AG04449 (cell line): ENCODE data around the gene TNFAIP2.
A peak's percentile ranks its signal among the peaks of the same experiment; 100 is the strongest.

Experiments
- CTCF ChIA-PET: fragments of 350-600 bp; formaldehyde crosslinking; extraction: SDS; loops from one replicate; lab custom pipeline; 2021; ENCODE audit warnings: antibody characterized with exemption; lab: Yijun Ruan, JAX
- POLR2A ChIA-PET: fragments of 400-600, 350-600 bp; formaldehyde crosslinking; extraction: SDS; loops from one replicate; lab custom pipeline; 2020; ENCODE audit warnings: antibody characterized with exemption, inconsistent platforms; lab: Yijun Ruan, JAX
- DNase-seq: peaks from one replicate; pipeline ENCODE4 v3.0.0-alpha.2; 2010; ENCODE audit warnings: low read depth, low spot score
- H3K4me3 ChIP-seq: 2 replicates; pipeline ENCODE4 v1.5.1; 2011; ENCODE audit warnings: low read depth, mild to moderate bottlenecking, control low read depth, low read length
- TF ChIP-seq, protein P1 (sequence below): IDR thresholded peaks from one replicate; pipeline ENCODE4 v1.5.1; 2011; ENCODE audit warnings: mild to moderate bottlenecking, moderate library complexity, low read length, control low read depth, inconsistent platforms; ENCODE audit not compliant: insufficient read depth; ENCODE audit errors: missing control alignments

Gene TNFAIP2

DNA sequence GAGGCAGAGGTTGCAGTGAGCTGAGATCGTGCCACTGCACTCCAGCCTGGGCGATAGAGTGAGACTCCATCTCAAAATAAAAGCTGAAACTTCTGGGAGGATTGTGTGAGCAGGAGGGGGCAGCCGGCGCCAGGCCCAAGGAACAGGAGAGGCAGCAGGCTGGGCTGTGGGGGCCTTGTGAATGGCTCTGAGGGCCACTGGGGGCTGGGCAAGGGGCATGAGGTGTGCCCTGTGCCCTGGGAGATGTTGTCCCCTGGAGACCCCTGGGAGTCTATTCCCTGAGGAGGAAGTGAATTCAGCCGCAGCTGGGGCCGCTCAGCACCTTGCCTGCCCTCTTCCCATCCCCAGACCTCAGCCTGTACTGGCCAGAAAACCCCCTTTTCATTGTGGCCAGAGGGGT, 34.3 kb upstream of the TNFAIP2 start:
- POLR2A ChIA-PET, result no interaction called here
- CTCF ChIA-PET, result no interaction called here
- DNase-seq, result no peak
- TF ChIP-seq, protein P1, sequence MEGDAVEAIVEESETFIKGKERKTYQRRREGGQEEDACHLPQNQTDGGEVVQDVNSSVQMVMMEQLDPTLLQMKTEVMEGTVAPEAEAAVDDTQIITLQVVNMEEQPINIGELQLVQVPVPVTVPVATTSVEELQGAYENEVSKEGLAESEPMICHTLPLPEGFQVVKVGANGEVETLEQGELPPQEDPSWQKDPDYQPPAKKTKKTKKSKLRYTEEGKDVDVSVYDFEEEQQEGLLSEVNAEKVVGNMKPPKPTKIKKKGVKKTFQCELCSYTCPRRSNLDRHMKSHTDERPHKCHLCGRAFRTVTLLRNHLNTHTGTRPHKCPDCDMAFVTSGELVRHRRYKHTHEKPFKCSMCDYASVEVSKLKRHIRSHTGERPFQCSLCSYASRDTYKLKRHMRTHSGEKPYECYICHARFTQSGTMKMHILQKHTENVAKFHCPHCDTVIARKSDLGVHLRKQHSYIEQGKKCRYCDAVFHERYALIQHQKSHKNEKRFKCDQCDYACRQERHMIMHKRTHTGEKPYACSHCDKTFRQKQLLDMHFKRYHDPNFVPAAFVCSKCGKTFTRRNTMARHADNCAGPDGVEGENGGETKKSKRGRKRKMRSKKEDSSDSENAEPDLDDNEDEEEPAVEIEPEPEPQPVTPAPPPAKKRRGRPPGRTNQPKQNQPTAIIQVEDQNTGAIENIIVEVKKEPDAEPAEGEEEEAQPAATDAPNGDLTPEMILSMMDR, result no peak
- no peak overlapping the region for H3K4me3 ChIP-seq

DNA sequence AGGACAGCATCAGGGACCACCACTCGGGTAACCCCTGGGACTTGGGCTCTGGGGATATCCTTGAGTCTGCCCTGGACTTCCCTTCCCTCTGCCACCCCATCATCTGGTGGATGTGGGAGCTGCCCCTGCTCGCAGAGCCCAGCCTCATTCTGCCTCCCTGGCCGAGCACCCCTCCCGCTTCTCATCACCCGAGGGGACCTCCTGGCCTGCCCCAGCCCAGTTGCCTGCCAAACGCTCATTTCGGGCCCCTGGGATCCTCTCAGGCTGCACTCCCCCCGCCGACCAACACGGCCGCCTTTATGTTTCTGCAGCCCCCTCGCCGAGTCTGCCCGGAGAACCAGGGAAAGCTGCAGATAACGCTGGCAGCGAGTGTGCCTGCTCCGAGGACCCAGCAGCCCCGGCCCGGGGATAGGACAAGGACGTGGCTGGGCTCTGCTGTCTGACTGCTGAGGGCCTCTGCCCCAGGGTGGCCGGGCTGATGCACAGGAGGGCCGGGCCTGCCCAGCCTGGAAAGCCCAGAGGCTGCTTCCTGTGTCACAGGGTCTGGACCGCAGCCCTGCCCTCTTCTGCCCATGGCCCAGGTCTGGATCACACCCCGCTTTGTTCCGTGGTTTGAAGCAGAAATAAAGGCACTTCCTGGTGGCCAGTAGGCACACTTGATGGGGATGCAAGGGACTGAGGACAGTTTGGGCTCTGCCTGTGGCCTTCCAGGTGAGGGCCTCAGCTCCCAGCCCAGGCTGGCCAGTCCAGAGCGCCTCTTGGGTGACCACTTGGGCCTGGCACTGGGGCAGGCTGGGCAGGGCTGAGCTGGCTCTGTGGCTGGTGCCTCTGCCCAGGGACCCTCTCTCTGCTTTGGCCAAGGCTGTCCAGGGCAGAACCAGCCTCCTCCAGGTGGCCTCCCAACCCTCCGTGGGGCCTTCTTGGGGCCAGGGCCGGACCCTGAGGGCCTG, 33.6 kb upstream of the TNFAIP2 start:
- DNase-seq, result no peak
- POLR2A ChIA-PET, result no interaction called here
- CTCF ChIA-PET, result interaction anchor here (0.6 to 3.2 kb wide), 5 partner anchors 12 to 202 kb away, joined by 3 to 20 read pairs (median 3); no protein-coding TSS in a partner anchor
- TF ChIP-seq, protein P1, result no peak
- no peak overlapping the region for H3K4me3 ChIP-seq

DNA sequence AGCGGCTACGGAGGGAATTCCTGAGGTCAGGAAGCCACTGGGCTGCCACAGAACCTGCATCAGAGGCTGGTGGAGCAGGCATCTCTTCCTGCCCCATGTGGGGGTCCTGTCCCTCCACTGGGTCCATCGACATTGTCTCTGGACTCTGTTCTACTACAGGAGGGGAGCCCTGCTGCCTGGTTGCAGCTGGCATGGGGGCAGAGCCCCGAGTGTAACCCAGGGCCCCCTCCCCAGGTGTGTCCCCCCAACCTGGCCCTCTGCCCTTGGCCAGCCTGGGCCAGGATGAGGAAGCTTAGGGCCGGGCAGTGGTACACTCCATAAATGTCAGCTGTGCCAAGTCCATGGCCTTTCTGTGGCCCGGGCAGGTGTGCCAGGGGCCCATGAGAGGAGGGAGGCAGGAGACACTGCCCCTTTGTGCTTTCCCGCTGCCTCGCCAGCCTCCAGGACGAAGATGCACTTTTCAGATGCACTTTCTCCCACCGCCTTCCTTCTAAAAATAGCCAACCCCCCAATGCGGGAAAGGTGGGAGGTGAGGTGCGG, 32.7 kb upstream of the TNFAIP2 start:
- DNase-seq, result no peak
- CTCF ChIA-PET, result interaction anchor here (0.6 to 3.2 kb wide), 11 partner anchors 7 to 396 kb away, joined by 3 to 20 read pairs (median 4); no protein-coding TSS in a partner anchor
- POLR2A ChIA-PET, result no interaction called here
- H3K4me3 ChIP-seq, result no peak overlapping the region
- TF ChIP-seq, protein P1, result no peak

DNA sequence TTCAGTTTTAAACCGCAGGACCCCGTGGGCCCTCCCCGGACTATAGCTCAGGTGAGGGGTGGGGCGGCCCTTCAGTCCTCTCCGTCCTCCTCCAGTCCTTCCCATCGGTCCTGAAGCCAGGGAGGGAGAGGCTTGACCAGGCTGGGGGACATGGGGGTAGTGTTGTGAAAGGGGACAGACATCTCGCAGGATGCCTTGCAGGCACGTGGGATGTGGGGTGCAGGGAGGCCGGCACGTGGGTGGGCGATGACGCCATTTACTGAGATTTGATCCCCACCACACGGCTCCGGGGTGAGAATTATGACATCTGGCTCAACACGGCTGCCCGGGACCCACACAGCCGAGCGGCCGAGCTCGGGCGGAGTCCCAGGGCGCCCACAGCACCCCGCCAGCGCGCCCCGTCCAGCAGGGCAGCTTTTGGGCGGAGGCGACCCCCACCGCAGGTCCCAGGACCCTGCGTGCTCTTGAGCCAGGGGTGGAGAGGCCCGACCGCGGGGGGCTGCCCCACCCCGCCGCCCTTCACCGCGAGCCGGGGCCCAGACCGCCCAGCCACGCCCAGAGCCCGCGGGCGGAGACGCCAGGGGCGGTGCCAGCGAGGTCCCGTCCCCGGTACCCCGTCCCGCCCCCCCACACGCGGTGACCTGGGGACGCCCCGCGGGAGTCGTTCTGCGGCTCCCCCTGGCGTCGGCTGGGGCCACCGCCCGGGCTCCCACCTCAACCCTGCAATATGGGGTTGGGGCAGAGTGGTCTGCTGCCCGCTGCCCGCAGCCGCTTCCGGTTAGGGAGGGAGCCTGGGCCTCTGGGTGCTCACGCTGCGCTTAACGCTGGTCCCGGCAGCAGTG, 32.0 kb upstream of the TNFAIP2 start:
- ChIA-PET POLR2A (no interaction called here), CTCF (interaction anchor here (0.6 to 3.2 kb wide), 11 partner anchors 8 to 397 kb away, joined by 3 to 20 read pairs (median 4); no protein-coding TSS in a partner anchor)
- H3K4me3 ChIP-seq, result peak overlapping the region; percentile 41
- TF ChIP-seq, protein P1, result peak; percentile 42
- no peak for DNase-seq

DNA sequence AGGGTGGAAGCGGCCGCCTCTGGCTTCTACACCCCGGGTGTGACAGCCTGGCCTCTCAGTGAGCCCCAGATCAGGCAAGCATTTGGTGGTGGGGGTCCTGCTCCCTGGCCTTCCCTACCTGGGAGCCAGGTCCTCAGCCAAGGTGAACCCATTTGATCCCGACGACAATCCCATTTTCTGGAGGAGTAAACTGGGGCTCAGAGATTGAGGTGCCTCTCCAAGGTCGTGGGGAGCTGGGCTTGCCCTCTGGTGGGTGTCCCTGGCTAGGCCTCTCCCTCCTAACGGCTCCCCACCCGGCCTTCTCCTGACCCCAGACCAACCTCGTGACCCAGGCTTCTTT, 31.4 kb upstream of the TNFAIP2 start:
- TF ChIP-seq, protein P1, result no peak
- DNase-seq, result no peak
- peak overlapping the region; percentile 20; the same call in 1 of the 2 replicates for H3K4me3 ChIP-seq
- ChIA-PET POLR2A (no interaction called here), CTCF (interaction anchor here (1.0 to 3.2 kb wide), 6 partner anchors 9 to 398 kb away, joined by 3 to 20 read pairs (median 4); no protein-coding TSS in a partner anchor)
